Measurements from ENCODE around the gene RECQL5. TPM values are rescaled to one million over a fixed set of nuclear protein-coding genes. Genes with fewer than 3 reads are reported as not detected.

RECQL5 gene
- total RNA-seq, 4 donors from 2014 or later = 6.3 to 14.7 (median 11.9) TPM

DNA sequence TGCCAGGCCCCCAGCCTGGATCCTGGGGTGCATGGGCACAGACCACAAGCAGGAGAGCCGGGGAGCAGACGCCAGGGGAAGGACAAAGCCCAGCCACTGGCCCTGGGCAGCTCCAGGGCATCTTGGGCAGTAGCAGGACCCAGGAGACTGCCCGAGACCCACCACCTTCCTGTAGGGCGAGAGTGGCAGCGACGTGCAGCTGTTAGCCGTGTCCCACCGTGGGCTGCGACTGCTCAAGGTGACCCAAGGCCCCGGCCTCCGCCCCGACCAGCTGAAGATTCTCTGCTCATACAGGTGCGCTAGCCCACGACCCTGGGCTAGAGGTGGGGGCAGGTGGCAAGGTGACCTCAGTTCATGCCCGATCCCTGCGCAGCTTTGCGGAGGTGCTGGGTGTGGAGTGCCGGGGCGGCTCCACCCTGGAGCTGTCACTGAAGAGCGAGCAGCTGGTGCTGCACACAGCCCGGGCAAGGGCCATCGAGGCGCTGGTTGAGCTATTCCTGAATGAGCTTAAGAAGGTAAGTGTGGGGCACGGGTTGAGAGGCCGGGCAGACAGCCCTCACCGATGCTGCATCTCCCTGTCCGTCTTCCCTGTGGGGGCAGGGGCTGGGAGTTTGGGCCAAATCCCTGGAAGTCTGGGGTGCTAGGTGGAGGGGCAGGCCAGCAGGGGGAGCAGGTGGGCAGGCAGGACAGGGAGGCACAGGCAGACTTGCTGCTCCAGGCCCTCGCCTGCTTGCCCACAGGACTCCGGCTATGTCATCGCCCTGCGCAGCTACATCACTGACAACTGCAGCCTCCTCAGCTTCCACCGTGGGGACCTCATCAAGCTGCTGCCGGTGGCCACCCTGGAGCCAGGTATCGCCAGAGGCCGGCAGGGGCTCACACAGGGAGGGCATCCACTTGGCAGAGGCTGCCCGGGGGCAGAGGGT, 47.2 kb downstream of the RECQL5 start:
- no peaks in the 10 kb centered on the region for H3K27me3 ChIP-seq
- no peak for TF ChIP-seq POLR2AphosphoS5 (IDR thresholded peaks at IDR 0.05)
- no peak for TF ChIP-seq POLR2A (IDR thresholded peaks at IDR 0.05; ENCODE audit: low read depth)
- TF ChIP-seq EP300 (IDR thresholded peaks at IDR 0.05) = no peak
- TF ChIP-seq, protein P1, sequence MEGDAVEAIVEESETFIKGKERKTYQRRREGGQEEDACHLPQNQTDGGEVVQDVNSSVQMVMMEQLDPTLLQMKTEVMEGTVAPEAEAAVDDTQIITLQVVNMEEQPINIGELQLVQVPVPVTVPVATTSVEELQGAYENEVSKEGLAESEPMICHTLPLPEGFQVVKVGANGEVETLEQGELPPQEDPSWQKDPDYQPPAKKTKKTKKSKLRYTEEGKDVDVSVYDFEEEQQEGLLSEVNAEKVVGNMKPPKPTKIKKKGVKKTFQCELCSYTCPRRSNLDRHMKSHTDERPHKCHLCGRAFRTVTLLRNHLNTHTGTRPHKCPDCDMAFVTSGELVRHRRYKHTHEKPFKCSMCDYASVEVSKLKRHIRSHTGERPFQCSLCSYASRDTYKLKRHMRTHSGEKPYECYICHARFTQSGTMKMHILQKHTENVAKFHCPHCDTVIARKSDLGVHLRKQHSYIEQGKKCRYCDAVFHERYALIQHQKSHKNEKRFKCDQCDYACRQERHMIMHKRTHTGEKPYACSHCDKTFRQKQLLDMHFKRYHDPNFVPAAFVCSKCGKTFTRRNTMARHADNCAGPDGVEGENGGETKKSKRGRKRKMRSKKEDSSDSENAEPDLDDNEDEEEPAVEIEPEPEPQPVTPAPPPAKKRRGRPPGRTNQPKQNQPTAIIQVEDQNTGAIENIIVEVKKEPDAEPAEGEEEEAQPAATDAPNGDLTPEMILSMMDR (IDR thresholded peaks at IDR 0.05) = peak; percentile 7 to 27 (median 14)
- 81% methylated on average over 28 of the region's 36 CpGs for WGBS
- H3K4me1 ChIP-seq = no peaks in the 10 kb centered on the region
- no peak overlapping the region for H3K27ac ChIP-seq (replicated peaks in 1 of 4)
- H3K4me3 ChIP-seq = no peak overlapping the region
- intact Hi-C loops (cut with DNase I) = no loop called here
- no peak for DNase-seq (ENCODE audit: extremely low spot score)
- no peaks in the 10 kb centered on the region for H3K9me3 ChIP-seq
- H3K36me3 ChIP-seq = peaks cover 4 to 99% (median 91%) of the 10 kb centered on the region in 4 donors

DNA sequence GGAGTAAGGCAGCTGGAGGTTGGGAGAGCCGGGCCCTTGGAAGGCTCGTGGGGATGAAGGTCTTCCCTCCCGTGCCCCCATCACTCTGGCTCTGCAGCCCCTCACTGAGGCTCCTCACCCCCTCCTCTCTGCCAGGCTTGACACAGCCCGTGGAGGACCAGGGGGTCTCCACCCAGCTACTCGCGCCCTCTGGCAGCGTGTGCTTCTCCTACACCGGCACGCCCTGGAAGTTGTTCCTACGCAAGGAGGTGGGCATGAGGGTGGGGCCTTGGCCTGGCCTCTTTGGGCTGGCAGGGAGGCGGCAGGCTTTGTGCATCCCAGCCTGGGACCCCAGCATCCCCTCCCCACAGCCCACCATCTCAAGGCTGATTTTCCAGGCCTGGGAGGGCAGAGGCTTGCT, 49.3 kb downstream of the RECQL5 start:
- H3K9me3 ChIP-seq = no peaks in the 10 kb centered on the region
- TF ChIP-seq POLR2AphosphoS5 (IDR thresholded peaks at IDR 0.05) = no peak
- TF ChIP-seq EP300 (IDR thresholded peaks at IDR 0.05) = no peak
- TF ChIP-seq, protein P1 (IDR thresholded peaks at IDR 0.05) = no peak
- no peak for TF ChIP-seq POLR2A (IDR thresholded peaks at IDR 0.05; ENCODE audit: low read depth)
- no peak overlapping the region for H3K4me3 ChIP-seq
- H3K36me3 ChIP-seq = peaks cover 4 to 100% (median 97%) of the 10 kb centered on the region in 4 donors
- H3K27me3 ChIP-seq = no peaks in the 10 kb centered on the region
- no peak overlapping the region for H3K27ac ChIP-seq (replicated peaks in 1 of 4)
- intact Hi-C loops (cut with DNase I) = no loop called here
- H3K4me1 ChIP-seq = no peaks in the 10 kb centered on the region
- no peak for DNase-seq (ENCODE audit: extremely low spot score)
- 87% methylated on average over 11 of the region's 11 CpGs for WGBS

DNA sequence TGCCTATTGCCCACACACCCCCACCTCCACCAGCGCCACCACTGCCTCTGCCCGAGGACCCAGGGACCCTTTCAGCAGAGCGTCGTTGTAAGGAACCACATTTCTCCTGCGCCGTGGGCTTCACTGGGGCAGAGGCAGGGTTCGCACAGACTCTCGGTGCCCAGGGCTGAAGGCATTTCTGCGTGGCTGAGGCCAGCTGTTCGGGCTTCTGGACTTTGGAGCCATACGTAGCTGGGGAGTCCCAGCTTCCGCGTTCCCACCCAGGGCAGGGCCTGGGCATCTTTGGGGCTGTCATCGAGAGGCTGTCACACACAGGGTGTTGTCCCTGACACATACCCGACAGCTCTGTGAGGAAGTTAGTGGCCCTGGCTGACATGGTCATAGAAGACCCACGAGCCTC, 49.7 kb downstream of the RECQL5 start:
- intact Hi-C loops (cut with DNase I) = no loop called here
- H3K9me3 ChIP-seq = no peaks in the 10 kb centered on the region
- H3K4me3 ChIP-seq = no peak overlapping the region
- H3K27me3 ChIP-seq = no peaks in the 10 kb centered on the region
- no peak overlapping the region for H3K27ac ChIP-seq (replicated peaks in 1 of 4)
- no peak for DNase-seq (ENCODE audit: extremely low spot score)
- 93% methylated on average over 14 of the region's 16 CpGs for WGBS
- H3K4me1 ChIP-seq = no peaks in the 10 kb centered on the region
- H3K36me3 ChIP-seq = peaks cover 4 to 100% (median 99%) of the 10 kb centered on the region in 4 donors
- TF ChIP-seq, protein P1 (IDR thresholded peaks at IDR 0.05) = no peak
- TF ChIP-seq POLR2AphosphoS5 (IDR thresholded peaks at IDR 0.05) (no peak), POLR2A (IDR thresholded peaks at IDR 0.05; ENCODE audit: low read depth) (no peak), EP300 (IDR thresholded peaks at IDR 0.05) (no peak)

DNA sequence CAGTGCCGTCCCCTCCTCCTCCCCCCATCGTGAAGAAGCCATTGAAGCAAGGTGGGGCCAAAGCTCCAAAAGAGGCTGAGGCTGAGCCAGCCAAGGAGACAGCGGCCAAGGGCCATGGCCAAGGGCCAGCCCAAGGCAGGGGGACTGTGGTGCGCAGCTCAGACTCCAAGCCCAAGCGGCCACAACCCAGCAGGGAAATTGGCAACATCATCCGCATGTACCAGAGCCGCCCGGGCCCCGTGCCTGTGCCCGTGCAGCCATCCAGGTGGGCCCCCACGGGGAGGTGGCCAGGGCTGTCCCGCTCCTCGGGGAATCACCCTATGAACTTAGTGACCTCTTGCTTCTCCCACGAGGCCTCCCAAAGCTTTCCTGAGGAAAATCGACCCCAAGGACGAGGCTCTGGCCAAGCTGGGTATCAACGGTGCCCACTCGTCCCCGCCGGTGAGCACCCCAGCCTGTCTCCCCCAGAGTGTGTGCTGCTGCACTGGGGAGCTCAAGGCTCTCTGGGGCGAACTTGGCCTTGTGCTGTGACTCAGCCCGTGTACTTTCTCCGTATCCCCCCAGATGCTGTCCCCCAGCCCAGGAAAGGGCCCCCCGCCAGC, 50.3 kb downstream of the RECQL5 start:
- TF ChIP-seq, protein P1 (IDR thresholded peaks at IDR 0.05) = no peak
- TF ChIP-seq POLR2A (IDR thresholded peaks at IDR 0.05; ENCODE audit: low read depth) (no peak), EP300 (IDR thresholded peaks at IDR 0.05) (no peak), POLR2AphosphoS5 (IDR thresholded peaks at IDR 0.05) (no peak)
- intact Hi-C loops (cut with DNase I) = no loop called here
- Histone ChIP-seq H3K4me1 (no peaks in the 10 kb centered on the region), H3K4me3 (no peak overlapping the region), H3K36me3 (peaks cover 4 to 100% (median 99%) of the 10 kb centered on the region in 4 donors), H3K27me3 (no peaks in the 10 kb centered on the region), H3K27ac (replicated peaks in 1 of 4) (no peak overlapping the region), H3K9me3 (no peaks in the 10 kb centered on the region)
- WGBS = 92% methylated on average over 17 of the region's 24 CpGs
- no peak for DNase-seq (ENCODE audit: extremely low spot score)

All from esophagus muscularis mucosa (tissue), 4 donors.